Neuronal stem cell (in vitro differentiated cells): Measurements from ENCODE around the gene SHFL.

Experiments used
- DNase-seq: peaks from one replicate; pipeline ENCODE4 v3.0.0-alpha.2; 2013; ENCODE audit warnings: low spot score
- H2AFZ ChIP-seq: one replicate; pipeline ENCODE4 v1.6.1; 2013; ENCODE audit warnings: mild to moderate bottlenecking, low read length, inconsistent platforms
- H2AK5ac ChIP-seq: 2 replicates; pipeline ENCODE4 v1.6.1; 2013; ENCODE audit warnings: low read depth, mild to moderate bottlenecking, inconsistent platforms, low read length, moderate library complexity, mixed read lengths
- H2BK120ac ChIP-seq: 2 replicates; pipeline ENCODE4 v1.6.1; 2013; ENCODE audit warnings: low read depth, mild to moderate bottlenecking, inconsistent platforms, low read length, moderate library complexity, mixed read lengths
- H2BK12ac ChIP-seq: one replicate; pipeline ENCODE4 v1.6.1; 2013; ENCODE audit warnings: low read length, inconsistent platforms
- H2BK15ac ChIP-seq: 2 replicates; pipeline ENCODE4 v1.6.1; 2013; ENCODE audit warnings: mild to moderate bottlenecking, low read length, inconsistent platforms, mixed read lengths
- H2BK5ac ChIP-seq: one replicate; pipeline ENCODE4 v1.6.1; 2013; ENCODE audit warnings: inconsistent platforms, mild to moderate bottlenecking, low read length, moderate library complexity
- H3K14ac ChIP-seq: one replicate; pipeline ENCODE4 v1.6.1; 2013; ENCODE audit warnings: low read length, inconsistent platforms
- H3K18ac ChIP-seq: 2 replicates; pipeline ENCODE4 v1.6.1; 2013; ENCODE audit warnings: low read length, inconsistent platforms
- H3K23ac ChIP-seq: 2 replicates; pipeline ENCODE4 v1.6.1; 2013; ENCODE audit warnings: low read depth, mild to moderate bottlenecking, mixed read lengths, low read length, inconsistent platforms; ENCODE audit not compliant: poor library complexity
- H3K27ac ChIP-seq: replicated peaks from 3 replicates; pipeline ENCODE4 v1.5.1; 2013; ENCODE audit warnings: low read length, inconsistent platforms
- H3K27me3 ChIP-seq, 3 experiments: 2 replicates each; pipeline ENCODE4 v1.6.1; 2013; ENCODE audit warnings: low read length in 3 of 3, mild to moderate bottlenecking in 2 of 3, inconsistent platforms in 1 of 3, low read depth in 1 of 3, mixed read lengths in 1 of 3, moderate library complexity in 1 of 3; ENCODE audit not compliant: control insufficient read depth in 3 of 3, insufficient read depth in 3 of 3
- H3K36me3 ChIP-seq, 2 donors: replicated peaks in 1 of 2; 2 replicates each; pipeline ENCODE4 v1.6.1; 2013; ENCODE audit warnings: low read length in 2 of 2; ENCODE audit not compliant: control insufficient read depth in 2 of 2, insufficient read depth in 2 of 2
- H3K4ac ChIP-seq: 2 replicates; pipeline ENCODE4 v1.6.1; 2013; ENCODE audit warnings: inconsistent platforms, mild to moderate bottlenecking, low read length, moderate library complexity
- H3K4me1 ChIP-seq, 2 donors: 1 replicate in 1 of 2; 2 replicates in 1 of 2; pipeline ENCODE4 v1.6.1; 2013; ENCODE audit warnings: low read length in 2 of 2, low read depth in 1 of 2; ENCODE audit not compliant: control insufficient read depth in 2 of 2, insufficient read depth in 1 of 2
- H3K4me2 ChIP-seq: one replicate; pipeline ENCODE4 v1.6.1; 2013; ENCODE audit warnings: mild to moderate bottlenecking, low read length, inconsistent platforms; ENCODE audit not compliant: insufficient read depth, poor library complexity, severe bottlenecking
- H3K4me3 ChIP-seq, 2 donors: 2 replicates each; pipeline ENCODE4 v1.5.1; 2013; ENCODE audit warnings: low read length in 2 of 2, mild to moderate bottlenecking in 2 of 2, inconsistent platforms in 1 of 2, moderate library complexity in 1 of 2
- H3K79me1 ChIP-seq: one replicate; pipeline ENCODE4 v1.6.1; 2013; ENCODE audit warnings: low read depth, mild to moderate bottlenecking, inconsistent platforms, low read length, moderate library complexity
- H3K9ac ChIP-seq: one replicate; pipeline ENCODE4 v1.6.1; 2013; ENCODE audit warnings: mild to moderate bottlenecking, low read depth, low read length, inconsistent platforms; ENCODE audit not compliant: poor library complexity
- H3K9me3 ChIP-seq, 2 donors: replicated peaks in 1 of 2; 2 replicates each; pipeline versions ENCODE3 to v1.6.1; 2013; ENCODE audit warnings: low read length in 2 of 2, mild to moderate bottlenecking in 2 of 2, inconsistent platforms in 1 of 2, low read depth in 1 of 2, mixed read lengths in 1 of 2, moderate library complexity in 1 of 2; ENCODE audit not compliant: control insufficient read depth in 2 of 2, insufficient read depth in 1 of 2
- H4K8ac ChIP-seq: one replicate; pipeline ENCODE4 v1.6.1; 2013; ENCODE audit warnings: low read depth, mild to moderate bottlenecking, inconsistent platforms, low read length, moderate library complexity
- H4K91ac ChIP-seq: one replicate; pipeline ENCODE4 v1.6.1; 2013; ENCODE audit warnings: low read length, low read depth, mild to moderate bottlenecking, inconsistent platforms; ENCODE audit not compliant: poor library complexity
- WGBS, 2 donors: extraction: QIAGEN DNeasy Blood & Tissue Kit; methylation state at CpG; one replicate each; pipeline ENCODE4 v1.1.7; 2013; ENCODE audit warnings: missing lambda C conversion rate in 2 of 2, mixed read lengths in 1 of 2; ENCODE audit not compliant: insufficient read length in 2 of 2, insufficient replicate concordance in 1 of 2; ENCODE audit errors: extremely low coverage in 2 of 2; 5-methylcytosine and 5-hydroxymethylcytosine counted together

SHFL gene

GRCh38 chr19:10052602-10053360, 33.3 kb upstream of the SHFL start:
- Histone ChIP-seq H4K91ac (no peak overlapping the region), H3K4me1 (no peaks in the 10 kb centered on the region), H2BK15ac (no peak overlapping the region), H3K4ac (no peak overlapping the region), H2BK12ac (no peak overlapping the region), H3K23ac (peak overlapping the region; percentile 10), H3K14ac (no peak overlapping the region), H4K8ac (no peak overlapping the region), H2AFZ (no peak overlapping the region), H2BK5ac (no peak overlapping the region), H2AK5ac (no peak overlapping the region), H3K9me3 (peaks cover 0 to 4% of the 10 kb centered on the region in 2 donors), H3K18ac (no peak overlapping the region), H3K27me3 (peaks cover 0 to 6% (median 0%) of the 10 kb centered on the region in 3 experiments), H2BK120ac (no peak overlapping the region), H3K79me1 (no peaks in the 10 kb centered on the region), H3K4me3 (no peak overlapping the region), H3K36me3 (no peaks in the 10 kb centered on the region), H3K4me2 (no peak overlapping the region), H3K9ac (no peak overlapping the region), H3K27ac (no peak overlapping the region)
- WGBS, 2 donors: no CpG with 5 or more reads among the region's 21 CpGs
- DNase-seq: no peak

DNA sequence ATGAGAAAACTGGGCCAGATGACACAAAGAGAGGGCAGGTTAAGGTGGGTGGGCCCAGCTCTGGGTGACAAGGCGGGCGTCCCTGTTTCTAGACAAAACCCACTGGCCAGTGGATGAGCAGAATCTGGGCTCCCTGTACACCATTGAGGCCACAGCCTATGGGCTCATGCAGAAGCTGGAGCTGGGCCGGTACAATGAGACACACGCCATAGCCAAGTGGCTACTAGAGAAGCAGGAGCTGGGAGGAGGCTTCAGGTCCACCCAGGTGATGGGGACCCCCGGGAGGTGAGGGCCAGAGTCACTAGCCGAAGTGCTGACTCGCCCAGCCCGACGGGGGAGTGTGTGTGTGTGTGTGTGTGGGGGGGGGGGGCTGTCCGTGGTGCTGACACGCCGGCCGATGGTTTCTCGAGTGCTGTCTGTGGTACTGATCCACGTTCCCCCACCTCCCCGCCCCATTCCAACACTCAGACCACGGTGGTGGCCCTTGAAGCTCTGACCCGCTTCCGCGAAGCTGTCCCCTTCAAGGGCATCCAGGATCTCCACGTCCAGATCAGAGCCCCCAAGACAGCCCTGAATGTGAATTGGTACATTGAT, 24.3 kb upstream of the SHFL start:
- no peak overlapping the region for H2BK120ac ChIP-seq
- no peak overlapping the region for H3K4ac ChIP-seq
- no peak overlapping the region for H3K27ac ChIP-seq
- H2BK15ac ChIP-seq: no peak overlapping the region
- no peak overlapping the region for H3K18ac ChIP-seq
- H2AFZ ChIP-seq: no peak overlapping the region
- H3K9me3 ChIP-seq: no peaks in the 10 kb centered on the region
- no peak overlapping the region for H3K4me3 ChIP-seq
- H4K91ac ChIP-seq: no peak overlapping the region
- no peak for DNase-seq
- no peaks in the 10 kb centered on the region for H3K4me1 ChIP-seq
- H3K9ac ChIP-seq: no peak overlapping the region
- no peaks in the 10 kb centered on the region for H3K27me3 ChIP-seq
- no peaks in the 10 kb centered on the region for H3K36me3 ChIP-seq
- no peak overlapping the region for H2AK5ac ChIP-seq
- H3K23ac ChIP-seq: no peak overlapping the region
- H4K8ac ChIP-seq: no peak overlapping the region
- H3K14ac ChIP-seq: no peak overlapping the region
- H3K79me1 ChIP-seq: no peaks in the 10 kb centered on the region
- H2BK12ac ChIP-seq: no peak overlapping the region
- peak overlapping the region; percentile 75 for H2BK5ac ChIP-seq
- H3K4me2 ChIP-seq: no peak overlapping the region
- no CpG with 5 or more reads among the region's 21 CpGs for WGBS, 2 donors

DNA sequence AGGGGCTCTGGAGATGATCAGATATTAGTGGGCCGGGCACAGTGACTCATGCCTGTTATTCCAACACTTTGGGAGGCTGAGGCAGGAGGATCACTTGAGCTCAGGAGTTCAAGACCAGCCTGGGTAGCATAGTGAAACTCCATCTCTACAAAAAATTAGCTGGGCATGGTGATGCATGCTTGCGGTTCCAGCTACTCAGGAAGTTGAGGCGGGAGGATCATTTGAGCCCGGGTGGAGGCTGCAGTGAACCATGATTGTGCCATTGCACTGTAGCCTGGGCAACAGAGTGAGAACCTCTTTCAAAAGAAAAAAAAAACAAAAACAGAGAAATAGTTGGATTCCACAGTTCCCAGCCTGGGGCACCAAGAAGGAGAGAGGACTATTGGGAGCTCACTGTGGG, 17.9 kb upstream of the SHFL start:
- Histone ChIP-seq H2AK5ac (no peak overlapping the region), H3K9ac (no peak overlapping the region), H3K4ac (no peak overlapping the region), H3K79me1 (peaks cover 2% of the 10 kb centered on the region), H3K27ac (no peak overlapping the region), H2BK120ac (no peak overlapping the region), H3K4me1 (peaks cover 0 to 2% of the 10 kb centered on the region in 2 donors), H2BK12ac (no peak overlapping the region), H4K8ac (no peak overlapping the region), H3K27me3 (peaks cover 0 to 5% (median 1%) of the 10 kb centered on the region in 3 experiments), H2BK5ac (no peak overlapping the region), H3K18ac (no peak overlapping the region), H2BK15ac (no peak overlapping the region), H4K91ac (no peak overlapping the region), H3K23ac (peak overlapping the region; percentile 55), H3K9me3 (no peaks in the 10 kb centered on the region), H3K4me2 (no peak overlapping the region), H2AFZ (no peak overlapping the region), H3K36me3 (no peaks in the 10 kb centered on the region), H3K4me3 (no peak overlapping the region), H3K14ac (no peak overlapping the region)
- no CpG with 5 or more reads among the region's 4 CpGs for WGBS, 2 donors
- no peak for DNase-seq

DNA sequence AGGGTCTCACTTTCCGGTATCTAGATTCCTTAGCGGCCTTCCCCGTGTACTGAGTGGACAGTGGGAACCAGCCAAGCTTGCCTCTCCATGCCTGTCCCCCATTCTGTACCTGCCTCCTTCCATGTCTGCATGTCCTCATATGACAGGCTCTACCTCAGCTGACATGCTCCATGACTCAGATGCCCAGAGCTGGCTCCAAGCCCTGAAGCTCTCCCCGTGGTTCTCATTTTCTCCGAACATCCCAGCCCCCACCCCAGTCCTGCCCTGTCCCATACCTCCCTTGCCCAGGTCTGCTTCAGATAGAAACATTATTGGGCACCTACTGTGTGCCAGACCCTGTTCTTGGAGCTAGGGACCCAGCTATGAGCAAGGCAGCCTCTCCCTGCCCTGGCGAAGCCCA, 17.1 kb upstream of the SHFL start:
- H3K27me3 ChIP-seq: peaks cover 0 to 5% (median 1%) of the 10 kb centered on the region in 3 experiments
- H2BK120ac ChIP-seq: no peak overlapping the region
- no peak overlapping the region for H4K91ac ChIP-seq
- H4K8ac ChIP-seq: no peak overlapping the region
- H3K9ac ChIP-seq: no peak overlapping the region
- H2AFZ ChIP-seq: no peak overlapping the region
- no peak overlapping the region for H3K4ac ChIP-seq
- H3K36me3 ChIP-seq: no peaks in the 10 kb centered on the region
- peak overlapping the region; percentile 71 for H3K14ac ChIP-seq
- peaks cover 0 to 2% of the 10 kb centered on the region in 2 donors for H3K4me1 ChIP-seq
- no peak overlapping the region for H2BK5ac ChIP-seq
- no peak overlapping the region for H2BK15ac ChIP-seq
- H2BK12ac ChIP-seq: no peak overlapping the region
- DNase-seq: no peak
- peak overlapping the region; percentile 81 for H2AK5ac ChIP-seq
- no peak overlapping the region for H3K4me3 ChIP-seq
- WGBS, 2 donors: no CpG with 5 or more reads among the region's 6 CpGs
- peaks cover 0 to 1% of the 10 kb centered on the region in 2 donors for H3K9me3 ChIP-seq
- no peak overlapping the region for H3K23ac ChIP-seq
- no peak overlapping the region for H3K4me2 ChIP-seq
- peaks cover 2% of the 10 kb centered on the region for H3K79me1 ChIP-seq
- peak overlapping the region; percentile 17 for H3K18ac ChIP-seq
- no peak overlapping the region for H3K27ac ChIP-seq
